Loucy (cell line): ENCODE results near the gene PHPT1.
"Not testable (repeated sequence)": the region's sequence is repeated elsewhere in the genome, so short reads cannot be mapped to it uniquely, and the experiment has no call there.

Experiments used
- H2AFZ ChIP-seq: fragments of 200-600 bp; sonication (generic); 2 replicates; pipeline ENCODE4 v1.6.0; 2016; ENCODE audit warnings: antibody characterized with exemption, mild to moderate bottlenecking, low read length, moderate library complexity
- H3F3A ChIP-seq: fragments of 200-600 bp; 2 replicates; pipeline ENCODE4 v1.6.0; 2016; ENCODE audit warnings: antibody characterized with exemption, low read depth, mild to moderate bottlenecking
- H3K27me3 ChIP-seq: fragments of 200-600 bp; sonication (generic); 2 replicates; pipeline ENCODE4 v1.6.1; 2014; ENCODE audit warnings: low read length, mild to moderate bottlenecking; ENCODE audit not compliant: insufficient read depth, poor library complexity, severe bottlenecking
- H3K36me3 ChIP-seq: fragments of 200-600 bp; sonication (generic); 2 replicates; pipeline ENCODE4 v1.6.1; 2016; ENCODE audit warnings: low read length; ENCODE audit not compliant: insufficient read depth
- H3K4me1 ChIP-seq: fragments of 200-600 bp; sonication (generic); 2 replicates; pipeline ENCODE4 v1.5.1; 2014; ENCODE audit warnings: low read length, mild to moderate bottlenecking; ENCODE audit not compliant: insufficient read depth, poor library complexity, severe bottlenecking
- H3K4me2 ChIP-seq: fragments of 200-600 bp; sonication (generic); 2 replicates; pipeline ENCODE4 v1.6.0; 2014; ENCODE audit warnings: antibody characterized with exemption, low read length, low read depth, mild to moderate bottlenecking; ENCODE audit not compliant: poor library complexity, severe bottlenecking
- H3K4me3 ChIP-seq: fragments of 200-600 bp; sonication (generic); 2 replicates; pipeline ENCODE4 v1.5.1; 2014; ENCODE audit warnings: low read length, mild to moderate bottlenecking, mixed read lengths; ENCODE audit not compliant: poor library complexity, severe bottlenecking
- H3K79me2 ChIP-seq: fragments of 200-600 bp; sonication (generic); 2 replicates; pipeline ENCODE4 v1.6.1; 2014; ENCODE audit warnings: low read length; ENCODE audit not compliant: insufficient read depth
- H3K9ac ChIP-seq: fragments of 200-600 bp; sonication (generic); 2 replicates; pipeline ENCODE4 v1.6.0; 2014; ENCODE audit warnings: mild to moderate bottlenecking, low read depth, low read length, moderate library complexity; ENCODE audit not compliant: poor library complexity, severe bottlenecking
- H3K9me2 ChIP-seq: fragments of 200-600 bp; sonication (generic); replicated peaks from 2 replicates; pipeline ENCODE4 v1.6.1; 2016; ENCODE audit warnings: low read depth, low read length, mixed read lengths
- H3K9me3 ChIP-seq: fragments of 200-600 bp; sonication (generic); 2 replicates; pipeline ENCODE4 v1.6.1; 2014; ENCODE audit warnings: mild to moderate bottlenecking, antibody characterized with exemption, low read length, low read depth; ENCODE audit not compliant: insufficient read depth
- H4K20me1 ChIP-seq: fragments of 200-600 bp; sonication (generic); 2 replicates; pipeline ENCODE4 v1.6.0; 2014; ENCODE audit warnings: antibody characterized with exemption, low read length, mild to moderate bottlenecking; ENCODE audit not compliant: insufficient read depth, poor library complexity, severe bottlenecking
- EZH2phosphoT487 ChIP-seq: fragments of 200-600 bp; IDR thresholded peaks from 2 replicates; pipeline ENCODE4 v1.6.1; 2018; ENCODE audit warnings: antibody characterized with exemption, mild to moderate bottlenecking, moderate library complexity, borderline replicate concordance
- TF ChIP-seq, protein P1 (sequence below): fragments of 200-600 bp; sonication (generic); conservative IDR thresholded peaks from 2 replicates; pipeline ENCODE4 v1.5.1; 2014; ENCODE audit warnings: mild to moderate bottlenecking, antibody characterized with exemption, low read length

Gene PHPT1

DNA sequence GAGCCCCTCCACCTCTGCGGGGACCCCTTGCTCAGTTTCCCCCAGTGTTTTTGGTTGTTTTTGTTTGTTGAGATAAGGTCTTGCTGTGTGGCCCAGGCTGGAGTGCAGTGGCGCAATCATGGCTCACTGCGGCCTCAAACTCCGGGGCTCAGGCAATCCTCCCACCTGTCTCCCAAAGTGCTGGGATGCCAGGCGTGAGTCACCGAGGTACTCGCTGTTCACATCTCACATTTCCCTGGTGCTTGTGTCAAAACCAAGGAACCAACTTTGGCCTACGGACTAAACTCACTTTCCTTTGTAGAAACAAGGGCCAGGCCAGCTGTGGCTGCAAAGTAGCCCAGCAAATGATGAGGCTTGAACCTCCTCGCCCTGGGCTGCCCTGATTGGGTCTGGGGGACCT lies 16.6 kb upstream of the PHPT1 start:
- no peaks in the 10 kb centered on the region for H3K27me3 ChIP-seq
- peaks cover 24% of the 10 kb centered on the region; the same call in 1 of the 2 replicates for H3K36me3 ChIP-seq
- H3K79me2 ChIP-seq = no peaks in the 10 kb centered on the region
- H3K4me2 ChIP-seq = no peak overlapping the region
- no peaks in the 10 kb centered on the region for H4K20me1 ChIP-seq
- no peak overlapping the region for H3K4me3 ChIP-seq
- H3K9ac ChIP-seq = no peak overlapping the region
- no peaks in the 10 kb centered on the region for H3K4me1 ChIP-seq
- no peaks in the 10 kb centered on the region for H3F3A ChIP-seq
- H3K9me3 ChIP-seq = no peaks in the 10 kb centered on the region
- H3K9me2 ChIP-seq = no peaks in the 10 kb centered on the region
- H2AFZ ChIP-seq = no peak overlapping the region
- TF ChIP-seq EZH2phosphoT487 = no peak
- TF ChIP-seq, protein P1, sequence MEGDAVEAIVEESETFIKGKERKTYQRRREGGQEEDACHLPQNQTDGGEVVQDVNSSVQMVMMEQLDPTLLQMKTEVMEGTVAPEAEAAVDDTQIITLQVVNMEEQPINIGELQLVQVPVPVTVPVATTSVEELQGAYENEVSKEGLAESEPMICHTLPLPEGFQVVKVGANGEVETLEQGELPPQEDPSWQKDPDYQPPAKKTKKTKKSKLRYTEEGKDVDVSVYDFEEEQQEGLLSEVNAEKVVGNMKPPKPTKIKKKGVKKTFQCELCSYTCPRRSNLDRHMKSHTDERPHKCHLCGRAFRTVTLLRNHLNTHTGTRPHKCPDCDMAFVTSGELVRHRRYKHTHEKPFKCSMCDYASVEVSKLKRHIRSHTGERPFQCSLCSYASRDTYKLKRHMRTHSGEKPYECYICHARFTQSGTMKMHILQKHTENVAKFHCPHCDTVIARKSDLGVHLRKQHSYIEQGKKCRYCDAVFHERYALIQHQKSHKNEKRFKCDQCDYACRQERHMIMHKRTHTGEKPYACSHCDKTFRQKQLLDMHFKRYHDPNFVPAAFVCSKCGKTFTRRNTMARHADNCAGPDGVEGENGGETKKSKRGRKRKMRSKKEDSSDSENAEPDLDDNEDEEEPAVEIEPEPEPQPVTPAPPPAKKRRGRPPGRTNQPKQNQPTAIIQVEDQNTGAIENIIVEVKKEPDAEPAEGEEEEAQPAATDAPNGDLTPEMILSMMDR = no peak

GRCh38 chr9:136833381-136834048 lies 15.7 kb upstream of the PHPT1 start:
- not testable (repeated sequence) for H3K4me1 ChIP-seq, H2AFZ ChIP-seq, H3K9me2 ChIP-seq, H3K79me2 ChIP-seq, H3K27me3 ChIP-seq, H3F3A ChIP-seq, H3K9ac ChIP-seq, H3K4me3 ChIP-seq, H3K4me2 ChIP-seq, H3K9me3 ChIP-seq, H4K20me1 ChIP-seq
- peaks cover 24% of the 10 kb centered on the region; the same call in 1 of the 2 replicates for H3K36me3 ChIP-seq

- H3K79me2 ChIP-seq = no peaks in the 10 kb centered on the region
- no peak overlapping the region for H3K9ac ChIP-seq
- H3K4me2 ChIP-seq = no peak overlapping the region
- TF ChIP-seq, protein P1 = no peak
- no peak for TF ChIP-seq EZH2phosphoT487
- H3K4me3 ChIP-seq = no peak overlapping the region
- no peaks in the 10 kb centered on the region for H3K4me1 ChIP-seq
- H3K27me3 ChIP-seq = no peaks in the 10 kb centered on the region
- H3K36me3 ChIP-seq = peaks cover 12% of the 10 kb centered on the region; the same call in 1 of the 2 replicates
- H3F3A ChIP-seq = no peaks in the 10 kb centered on the region
- H2AFZ ChIP-seq = no peak overlapping the region
- no peaks in the 10 kb centered on the region for H3K9me2 ChIP-seq
- no peaks in the 10 kb centered on the region for H4K20me1 ChIP-seq
- H3K9me3 ChIP-seq = no peaks in the 10 kb centered on the region
Measured at GRCh38 chr9:136835162-136835931, 13.9 kb upstream of the PHPT1 start.
